ENCODE measurements around the gene GEMIN8. TPM values are rescaled to one million over a fixed set of nuclear protein-coding genes. Genes with fewer than 3 reads are reported as not detected.

Gene GEMIN8
- total and polyA plus RNA-seq, 4 donors: 17.6 to 36.0 (median 29.5) TPM

DNA sequence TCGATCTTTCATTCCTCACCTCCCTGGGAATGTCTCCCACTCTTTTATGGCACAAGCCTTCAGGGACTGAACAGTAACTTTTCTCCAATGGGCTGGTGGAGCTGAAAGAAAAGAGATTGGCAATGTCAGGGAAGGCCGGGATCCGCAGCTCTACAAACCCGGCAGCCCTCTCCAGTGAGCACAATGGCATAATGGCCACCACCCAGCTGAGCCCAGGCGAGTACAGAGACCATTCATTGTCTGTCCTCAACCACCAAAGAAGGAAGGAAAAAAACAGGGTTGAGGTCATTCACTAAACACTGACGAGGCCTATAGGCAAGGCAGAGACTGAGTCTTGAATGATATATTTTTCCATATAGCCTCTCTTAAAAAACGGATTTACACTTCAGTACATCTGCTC, 3.6 kb downstream of the GEMIN8 start:
- Histone ChIP-seq H3K4me3 (ENCODE audit: low read depth, low read length) (no peak overlapping the region), H3K27me3 (ENCODE audit: control insufficient read depth, insufficient read depth, low read length) (peaks cover 14% of the 10 kb centered on the region), H3K36me3 (ENCODE audit: control insufficient read depth, insufficient read depth, low read length) (no peaks in the 10 kb centered on the region), H3K9me3 (ENCODE audit: control insufficient read depth, insufficient read depth, low read length) (no peaks in the 10 kb centered on the region), H3K27ac (ENCODE audit: low read depth, low read length) (peak overlapping the region; percentile 60), H3K4me1 (ENCODE audit: control insufficient read depth, insufficient read depth, low read length) (peaks cover 12% of the 10 kb centered on the region)
- peak in 2 of 6 donors; percentile 57 to 63 for DNase-seq (ENCODE audit: low read depth in 4 of 6, low spot score in 6 of 6)
- 60% methylated on average over 2 of the region's 7 CpGs for WGBS (ENCODE audit: insufficient coverage)

DNA sequence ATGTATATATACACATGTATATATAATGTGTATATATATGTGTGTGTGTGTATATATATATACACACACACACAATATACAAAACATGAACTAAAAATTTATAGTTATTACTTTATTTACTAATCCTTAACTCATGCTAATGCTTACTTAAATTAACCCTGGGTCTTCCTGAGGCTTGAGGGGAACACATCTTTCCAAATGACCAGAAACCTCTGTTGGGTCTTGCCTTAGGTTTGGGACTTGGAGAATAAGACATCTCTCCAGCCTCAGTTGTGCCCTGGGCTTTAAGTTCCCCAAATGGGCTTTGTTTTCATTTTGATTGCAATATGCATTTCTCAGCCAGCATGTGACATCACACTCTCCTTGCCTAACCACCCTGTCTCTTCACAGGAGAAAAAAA, 7.7 kb downstream of the GEMIN8 start:
- Histone ChIP-seq H3K4me3 (ENCODE audit: low read depth, low read length) (no peak overlapping the region), H3K27ac (ENCODE audit: low read depth, low read length) (no peak overlapping the region), H3K27me3 (ENCODE audit: control insufficient read depth, insufficient read depth, low read length) (peaks cover 7% of the 10 kb centered on the region), H3K36me3 (ENCODE audit: control insufficient read depth, insufficient read depth, low read length) (peaks cover 2% of the 10 kb centered on the region), H3K4me1 (ENCODE audit: control insufficient read depth, insufficient read depth, low read length) (peaks cover 4% of the 10 kb centered on the region), H3K9me3 (ENCODE audit: control insufficient read depth, insufficient read depth, low read length) (no peaks in the 10 kb centered on the region)
- DNase-seq (ENCODE audit: low read depth in 4 of 6, low spot score in 6 of 6): no peak

DNA sequence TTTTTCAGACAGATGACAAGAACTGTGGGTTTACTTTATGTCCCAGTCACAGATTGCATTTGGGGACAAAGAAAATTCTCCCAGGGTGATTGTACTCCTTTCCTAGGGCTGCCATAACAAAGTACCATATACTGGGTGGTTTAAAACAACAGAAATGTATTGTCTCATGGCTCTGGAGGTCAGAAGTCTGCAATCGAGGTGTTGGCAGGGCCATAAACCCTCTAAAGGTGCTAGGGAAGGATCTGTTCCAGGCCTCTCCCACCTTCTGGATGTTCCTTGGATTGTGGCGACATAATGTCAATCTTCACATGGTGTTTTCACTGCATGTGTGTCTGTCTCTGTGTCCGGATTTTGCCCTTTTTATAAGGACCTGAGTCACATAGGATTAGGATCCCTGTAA, 12.3 kb downstream of the GEMIN8 start:
- H3K27me3 ChIP-seq (ENCODE audit: control insufficient read depth, insufficient read depth, low read length): peaks cover 6% of the 10 kb centered on the region
- H3K36me3 ChIP-seq (ENCODE audit: control insufficient read depth, insufficient read depth, low read length): peaks cover 2% of the 10 kb centered on the region
- no peaks in the 10 kb centered on the region for H3K9me3 ChIP-seq (ENCODE audit: control insufficient read depth, insufficient read depth, low read length)
- H3K4me1 ChIP-seq (ENCODE audit: control insufficient read depth, insufficient read depth, low read length): no peaks in the 10 kb centered on the region
- 90% methylated on average over 2 of the region's 3 CpGs for WGBS (ENCODE audit: insufficient coverage)
- no peak for DNase-seq (ENCODE audit: low read depth in 4 of 6, low spot score in 6 of 6)
- no peak overlapping the region for H3K4me3 ChIP-seq (ENCODE audit: low read depth, low read length)
- H3K27ac ChIP-seq (ENCODE audit: low read depth, low read length): no peak overlapping the region

DNA sequence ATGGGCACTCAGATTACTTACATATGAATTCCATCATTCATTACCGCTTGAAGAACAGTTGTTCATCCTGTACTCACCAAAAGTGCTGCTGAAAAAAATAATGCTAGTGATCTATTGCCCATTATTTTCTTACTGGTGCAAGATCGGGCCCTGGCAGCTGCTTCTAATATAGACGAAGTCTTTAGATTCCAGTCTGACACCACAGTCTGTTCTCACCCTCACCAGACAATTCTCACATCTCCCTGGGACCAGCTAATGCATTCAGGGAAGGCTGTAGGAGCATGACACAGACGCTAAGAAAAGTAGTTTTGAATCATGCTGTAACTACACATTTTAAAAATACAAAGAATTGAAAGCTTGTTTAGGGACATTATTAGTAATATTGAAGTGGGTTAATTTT, 13.8 kb downstream of the GEMIN8 start:
- peaks cover 2% of the 10 kb centered on the region for H3K36me3 ChIP-seq (ENCODE audit: control insufficient read depth, insufficient read depth, low read length)
- peaks cover 6% of the 10 kb centered on the region for H3K27me3 ChIP-seq (ENCODE audit: control insufficient read depth, insufficient read depth, low read length)
- DNase-seq (ENCODE audit: low read depth in 4 of 6, low spot score in 6 of 6): no peak
- H3K9me3 ChIP-seq (ENCODE audit: control insufficient read depth, insufficient read depth, low read length): no peaks in the 10 kb centered on the region
- no peak overlapping the region for H3K27ac ChIP-seq (ENCODE audit: low read depth, low read length)
- H3K4me3 ChIP-seq (ENCODE audit: low read depth, low read length): no peak overlapping the region
- no CpG with 5 or more reads among the region's 4 CpGs for WGBS (ENCODE audit: insufficient coverage)
- H3K4me1 ChIP-seq (ENCODE audit: control insufficient read depth, insufficient read depth, low read length): no peaks in the 10 kb centered on the region

DNA sequence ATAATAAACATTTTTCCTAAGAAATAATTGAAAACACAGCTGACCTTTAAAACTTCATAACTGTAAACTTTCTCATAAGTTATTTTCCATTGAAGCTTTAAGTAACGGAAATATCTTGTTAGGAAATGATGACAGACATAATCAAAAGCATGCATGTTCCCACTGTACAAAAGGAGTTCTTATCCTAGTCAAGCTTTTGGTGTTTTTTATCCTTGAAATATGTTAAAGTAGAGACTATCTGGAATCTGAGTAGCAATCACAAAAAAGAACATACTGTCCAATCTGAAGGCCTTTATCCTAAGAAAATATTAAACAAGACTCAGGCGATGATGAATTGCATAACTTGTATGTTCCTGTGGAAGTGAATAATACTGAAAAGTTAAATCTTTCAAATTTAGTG, 14.4 kb downstream of the GEMIN8 start:
- Histone ChIP-seq H3K27ac (ENCODE audit: low read depth, low read length) (no peak overlapping the region), H3K4me1 (ENCODE audit: control insufficient read depth, insufficient read depth, low read length) (no peaks in the 10 kb centered on the region), H3K9me3 (ENCODE audit: control insufficient read depth, insufficient read depth, low read length) (no peaks in the 10 kb centered on the region), H3K36me3 (ENCODE audit: control insufficient read depth, insufficient read depth, low read length) (no peaks in the 10 kb centered on the region), H3K27me3 (ENCODE audit: control insufficient read depth, insufficient read depth, low read length) (peaks cover 4% of the 10 kb centered on the region), H3K4me3 (ENCODE audit: low read depth, low read length) (no peak overlapping the region)
- WGBS (ENCODE audit: insufficient coverage): no CpG with 5 or more reads among the region's 2 CpGs
- no peak for DNase-seq (ENCODE audit: low read depth in 4 of 6, low spot score in 6 of 6)

DNA sequence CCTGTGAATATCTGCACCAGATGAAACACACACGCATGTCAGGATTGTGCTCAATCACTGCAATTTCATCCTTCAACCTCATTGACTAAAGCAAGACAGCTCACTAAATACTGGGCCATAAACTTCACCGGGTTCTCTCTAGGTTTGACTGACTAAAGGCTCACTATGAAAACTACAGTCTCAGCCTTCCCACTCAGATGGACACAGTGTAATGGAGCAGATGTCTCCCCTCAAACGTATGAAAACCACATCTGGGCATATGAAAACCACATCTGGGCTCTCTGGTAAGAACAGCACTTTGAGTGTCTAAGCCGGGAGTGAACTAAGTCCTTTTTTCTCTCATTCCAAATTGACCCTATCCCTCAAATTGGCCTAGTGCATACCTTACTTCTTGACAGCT, 15.2 kb downstream of the GEMIN8 start:
- no peak for DNase-seq (ENCODE audit: low read depth in 4 of 6, low spot score in 6 of 6)
- H3K9me3 ChIP-seq (ENCODE audit: control insufficient read depth, insufficient read depth, low read length): no peaks in the 10 kb centered on the region
- H3K4me3 ChIP-seq (ENCODE audit: low read depth, low read length): no peak overlapping the region
- peaks cover 6% of the 10 kb centered on the region for H3K27me3 ChIP-seq (ENCODE audit: control insufficient read depth, insufficient read depth, low read length)
- no peaks in the 10 kb centered on the region for H3K36me3 ChIP-seq (ENCODE audit: control insufficient read depth, insufficient read depth, low read length)
- H3K27ac ChIP-seq (ENCODE audit: low read depth, low read length): no peak overlapping the region
- no peaks in the 10 kb centered on the region for H3K4me1 ChIP-seq (ENCODE audit: control insufficient read depth, insufficient read depth, low read length)
- 84% methylated on average over 4 of the region's 4 CpGs for WGBS (ENCODE audit: insufficient coverage)

DNA sequence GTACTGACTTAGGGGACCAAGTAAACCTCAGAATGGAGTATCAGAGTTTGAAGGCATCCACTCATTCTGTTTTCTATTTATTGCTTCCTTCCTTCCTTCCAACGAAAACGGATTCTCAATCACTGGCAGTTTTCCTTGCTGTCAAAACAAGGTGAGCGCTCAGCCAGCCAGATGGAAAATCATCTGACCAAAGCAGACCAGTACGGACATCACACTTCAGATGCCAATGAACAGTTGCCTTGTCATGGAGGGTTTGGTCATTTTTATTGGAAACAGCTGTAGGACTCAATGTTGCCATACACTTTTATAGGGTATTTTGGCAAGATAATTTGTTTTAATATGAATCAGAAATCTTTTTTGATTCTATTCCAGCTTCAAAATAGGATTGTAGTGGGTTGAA, 16.6 kb downstream of the GEMIN8 start:
- H3K36me3 ChIP-seq (ENCODE audit: control insufficient read depth, insufficient read depth, low read length): peaks cover 7% of the 10 kb centered on the region
- H3K27ac ChIP-seq (ENCODE audit: low read depth, low read length): no peak overlapping the region
- WGBS (ENCODE audit: insufficient coverage): 97% methylated on average over 4 of the region's 4 CpGs
- no peak for DNase-seq (ENCODE audit: low read depth in 4 of 6, low spot score in 6 of 6)
- no peak overlapping the region for H3K4me3 ChIP-seq (ENCODE audit: low read depth, low read length)
- H3K9me3 ChIP-seq (ENCODE audit: control insufficient read depth, insufficient read depth, low read length): no peaks in the 10 kb centered on the region
- H3K4me1 ChIP-seq (ENCODE audit: control insufficient read depth, insufficient read depth, low read length): no peaks in the 10 kb centered on the region
- peaks cover 8% of the 10 kb centered on the region for H3K27me3 ChIP-seq (ENCODE audit: control insufficient read depth, insufficient read depth, low read length)

DNA sequence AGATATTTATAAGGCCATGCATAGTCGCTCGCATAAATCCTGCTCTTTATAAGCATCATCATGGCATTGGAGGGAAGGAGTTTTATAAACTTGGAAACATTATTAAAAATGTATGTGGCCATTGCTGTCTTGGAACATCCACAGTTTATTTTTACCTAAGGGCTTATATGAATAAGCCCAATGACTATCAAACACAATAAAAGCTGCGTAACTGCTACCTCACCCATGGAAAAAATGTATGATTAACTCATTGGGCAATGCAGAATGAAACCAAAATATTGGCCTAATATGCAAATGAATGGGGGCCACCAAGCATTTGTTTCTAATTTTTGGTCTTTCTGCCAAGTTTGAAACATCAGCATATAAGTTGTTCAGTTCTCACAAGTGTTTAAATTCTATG, 19.1 kb downstream of the GEMIN8 start:
- H3K4me3 ChIP-seq (ENCODE audit: low read depth, low read length): no peak overlapping the region
- H3K9me3 ChIP-seq (ENCODE audit: control insufficient read depth, insufficient read depth, low read length): no peaks in the 10 kb centered on the region
- H3K27ac ChIP-seq (ENCODE audit: low read depth, low read length): no peak overlapping the region
- no peaks in the 10 kb centered on the region for H3K4me1 ChIP-seq (ENCODE audit: control insufficient read depth, insufficient read depth, low read length)
- peaks cover 6% of the 10 kb centered on the region for H3K27me3 ChIP-seq (ENCODE audit: control insufficient read depth, insufficient read depth, low read length)
- H3K36me3 ChIP-seq (ENCODE audit: control insufficient read depth, insufficient read depth, low read length): peaks cover 10% of the 10 kb centered on the region
- no peak for DNase-seq (ENCODE audit: low read depth in 4 of 6, low spot score in 6 of 6)
- WGBS (ENCODE audit: insufficient coverage): no CpG with 5 or more reads among the region's 3 CpGs

DNA sequence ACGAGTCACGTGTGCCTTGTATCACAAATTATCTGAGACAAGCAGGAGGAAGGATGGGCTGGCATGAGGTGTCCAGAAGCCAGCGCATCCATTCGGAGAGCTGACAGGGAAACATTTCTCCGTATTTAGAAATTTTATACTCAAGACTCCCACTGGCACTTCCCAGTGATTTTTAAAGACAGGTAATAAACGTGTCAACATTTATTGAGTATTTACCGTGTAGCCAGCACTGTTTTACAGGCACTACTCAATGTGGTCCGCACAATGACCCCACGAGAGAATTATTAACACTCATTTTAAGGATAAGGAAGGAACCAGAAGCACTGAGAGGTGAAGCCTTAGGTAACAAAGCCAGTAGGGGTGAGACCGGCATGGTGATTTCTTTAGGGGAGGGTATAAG, 23.2 kb downstream of the GEMIN8 start:
- Histone ChIP-seq H3K36me3 (ENCODE audit: control insufficient read depth, insufficient read depth, low read length) (peaks cover 10% of the 10 kb centered on the region), H3K4me3 (ENCODE audit: low read depth, low read length) (no peak overlapping the region), H3K4me1 (ENCODE audit: control insufficient read depth, insufficient read depth, low read length) (no peaks in the 10 kb centered on the region), H3K9me3 (ENCODE audit: control insufficient read depth, insufficient read depth, low read length) (no peaks in the 10 kb centered on the region), H3K27me3 (ENCODE audit: control insufficient read depth, insufficient read depth, low read length) (peaks cover 4% of the 10 kb centered on the region), H3K27ac (ENCODE audit: low read depth, low read length) (no peak overlapping the region)
- 89% methylated on average over 4 of the region's 10 CpGs for WGBS (ENCODE audit: insufficient coverage)
- no peak for DNase-seq (ENCODE audit: low read depth in 4 of 6, low spot score in 6 of 6)

DNA sequence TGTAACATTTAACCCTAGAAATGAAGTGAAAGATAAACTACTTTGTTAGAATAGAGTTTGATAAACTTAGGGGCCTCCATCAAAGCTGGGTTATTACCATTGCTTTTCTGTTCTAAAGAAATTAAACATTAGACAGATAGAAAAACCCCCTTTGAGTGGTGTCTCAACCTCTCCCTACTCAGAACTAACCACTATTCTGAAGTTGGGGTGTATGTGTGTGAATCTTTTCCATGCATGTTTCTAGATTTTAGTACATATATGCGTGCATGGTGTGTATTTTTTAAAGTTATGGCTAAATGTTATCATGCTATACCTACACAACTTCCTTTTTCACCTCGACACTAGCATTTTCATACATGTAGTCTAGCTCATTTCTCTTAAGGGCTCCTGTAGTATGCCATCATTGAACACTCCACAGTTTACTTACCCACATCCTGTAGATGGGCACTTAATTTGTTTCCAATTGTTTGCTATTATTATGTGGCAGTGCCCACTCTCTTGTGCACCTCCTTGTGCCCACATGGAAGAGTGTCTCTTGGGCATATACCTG, 25.7 kb downstream of the GEMIN8 start:
- no peaks in the 10 kb centered on the region for H3K9me3 ChIP-seq (ENCODE audit: control insufficient read depth, insufficient read depth, low read length)
- H3K27me3 ChIP-seq (ENCODE audit: control insufficient read depth, insufficient read depth, low read length): no peaks in the 10 kb centered on the region
- no CpG with 5 or more reads among the region's 2 CpGs for WGBS (ENCODE audit: insufficient coverage)
- DNase-seq (ENCODE audit: low read depth in 4 of 6, low spot score in 6 of 6): no peak
- peaks cover 8% of the 10 kb centered on the region for H3K36me3 ChIP-seq (ENCODE audit: control insufficient read depth, insufficient read depth, low read length)
- H3K27ac ChIP-seq (ENCODE audit: low read depth, low read length): no peak overlapping the region
- H3K4me1 ChIP-seq (ENCODE audit: control insufficient read depth, insufficient read depth, low read length): no peaks in the 10 kb centered on the region
- H3K4me3 ChIP-seq (ENCODE audit: low read depth, low read length): no peak overlapping the region
